K562 (cell line): Measurements from ENCODE around the gene CYP11A1. TPM values are rescaled to one million over a fixed set of nuclear protein-coding genes. Genes with fewer than 3 reads are reported as not detected.

Experiments
- CBX1 ChIP-seq: sonication (generic); IDR thresholded peaks from 2 replicates; pipeline ENCODE4 v1.6.1; 2016; ENCODE audit warnings: antibody characterized with exemption, low read depth, mild to moderate bottlenecking
- CEBPG ChIP-seq, 3 experiments: fragments of 200-800 bp in 1 of 3; sonication (Bioruptor generic) in 1 of 3; sonication (generic) in 1 of 3; formaldehyde crosslinking in 1 of 3; IDR thresholded peaks in 2 of 3; conservative IDR thresholded peaks in 1 of 3; 2 replicates each; pipeline versions ENCODE4 v1.6.1 to v1.8.0; 2016 to 2022; ENCODE audit warnings: missing compliant biosample characterization in 2 of 3, missing genetic modification characterization in 2 of 3, mild to moderate bottlenecking in 1 of 3, missing genetic modification reagents in 1 of 3
- EHMT2 ChIP-seq: fragments of 450-650 bp; IDR thresholded peaks from 2 replicates; pipeline ENCODE4 v1.6.1; 2018; ENCODE audit warnings: antibody characterized with exemption
- HDAC3 ChIP-seq: fragments of 450-650 bp; IDR thresholded peaks from 2 replicates; pipeline ENCODE4 v1.6.1; 2018; ENCODE audit warnings: borderline replicate concordance, mild to moderate bottlenecking, moderate library complexity; ENCODE audit not compliant: partially characterized antibody
- IFI16 ChIP-seq: fragments of 250-450 bp; sonication (Bioruptor Pico); IDR thresholded peaks from 2 replicates; pipeline ENCODE4 v2.1.2; 2022; ENCODE audit warnings: mild to moderate bottlenecking, inconsistent platforms
- IRF1 ChIP-seq: sonication (generic); formaldehyde crosslinking; IDR thresholded peaks from 2 replicates; pipeline ENCODE4 v1.8.0; 2022; ENCODE audit warnings: missing genetic modification reagents, mild to moderate bottlenecking, borderline replicate concordance
- MEF2A ChIP-seq: IDR thresholded peaks from 2 replicates; pipeline ENCODE4 v1.6.1; 2011; ENCODE audit warnings: low read depth, mild to moderate bottlenecking, low read length, moderate library complexity; ENCODE audit not compliant: control insufficient read depth
- NUFIP1 ChIP-seq: fragments of 450-650 bp; IDR thresholded peaks from 2 replicates; pipeline ENCODE4 v1.6.1; 2018; ENCODE audit not compliant: partially characterized antibody
- PML ChIP-seq: IDR thresholded peaks from 2 replicates; pipeline ENCODE4 v1.6.1; 2012; ENCODE audit warnings: low read length, inconsistent platforms
- SOX6 ChIP-seq: fragments of 450-650 bp; IDR thresholded peaks from 2 replicates; pipeline ENCODE4 v1.6.1; 2014; ENCODE audit warnings: mild to moderate bottlenecking
- TAF1 ChIP-seq: IDR thresholded peaks from 2 replicates; pipeline ENCODE4 v1.6.1; 2011; ENCODE audit warnings: mild to moderate bottlenecking, low read length, moderate library complexity; ENCODE audit not compliant: insufficient read depth, control insufficient read depth, severe bottlenecking; ENCODE audit errors: extremely low read depth
- TGIF2 ChIP-seq: sonication (generic); formaldehyde crosslinking; IDR thresholded peaks from 2 replicates; pipeline ENCODE4 v1.8.1; 2022; ENCODE audit warnings: mild to moderate bottlenecking, missing genetic modification reagents, moderate library complexity
- THRAP3 ChIP-seq: fragments of 450-650 bp; IDR thresholded peaks from 2 replicates; pipeline ENCODE4 v1.6.1; 2016; ENCODE audit warnings: mild to moderate bottlenecking, inconsistent platforms, borderline replicate concordance
- TOE1 ChIP-seq, 2 experiments: fragments of 450-650 bp in 1 of 2; sonication (generic) in 1 of 2; formaldehyde crosslinking in 1 of 2; IDR thresholded peaks; 2 replicates each; pipeline versions ENCODE4 v1.7.1 to v1.8.0; 2016 to 2022; ENCODE audit warnings: borderline replicate concordance in 2 of 2, mild to moderate bottlenecking in 2 of 2, antibody characterized with exemption in 1 of 2, inconsistent platforms in 1 of 2, low read depth in 1 of 2, missing genetic modification reagents in 1 of 2, moderate library complexity in 1 of 2
- ZBED1 ChIP-seq: IDR thresholded peaks from 2 replicates; pipeline ENCODE4 v1.6.1; 2014
- ZNF76 ChIP-seq: fragments of 250-450 bp; sonication (Bioruptor Pico); IDR thresholded peaks from 2 replicates; pipeline ENCODE4 v1.4.0; 2020; ENCODE audit warnings: mild to moderate bottlenecking, moderate library complexity, borderline replicate concordance
- polyA plus RNA-seq, 8 experiments: library from polyadenylated mRNA; depleted of rRNA in 4 of 8; stranded (reverse) in 5 of 8; unstranded in 3 of 8; fragments of >200 nt; fragmentation: Nextera tagmentation in 2 of 8; fragmentation: Illumina TruSeq in 1 of 8; extraction: Ambion mirVana in 2 of 8; extraction: Trizol in 1 of 8; gene quantifications; 2 replicates each; pipeline versions ENCODE4 v1.2.1 to v1.2.3, GENCODE V29; 2011 to 2014; ENCODE audit warnings: inconsistent platforms in 1 of 8, missing spikeins in 1 of 8
- total RNA-seq, 7 experiments: library from RNA; depleted of rRNA in 6 of 7; stranded (reverse); fragments of >200 nt in 6 of 7; fragmentation: Illumina TruSeq in 2 of 7; extraction: Trizol in 2 of 7; gene quantifications; 2 replicates each; pipeline versions ENCODE4 v1.2.1 to v1.2.3, GENCODE V29; 2011 to 2021; ENCODE audit warnings: low replicate concordance in 1 of 7
- TF ChIP-seq, protein P1 (sequence below): fragments of 450-650 bp; IDR thresholded peaks from 2 replicates; pipeline ENCODE4 v1.6.1; 2017; ENCODE audit warnings: antibody characterized with exemption
- TF ChIP-seq, protein P2 (sequence below): sonication (generic); formaldehyde crosslinking; IDR thresholded peaks from 2 replicates; pipeline ENCODE4 v1.9.0; 2022; ENCODE audit warnings: mild to moderate bottlenecking, missing genetic modification reagents
- TF ChIP-seq, protein P3 (sequence below), 2 experiments: fragments of 450-650 bp in 1 of 2; sonication (generic) in 1 of 2; formaldehyde crosslinking in 1 of 2; IDR thresholded peaks in 1 of 2; conservative IDR thresholded peaks in 1 of 2; 2 replicates each; pipeline versions ENCODE4 v1.6.1 to v1.8.1; 2016 to 2023; ENCODE audit warnings: mild to moderate bottlenecking in 2 of 2, moderate library complexity in 2 of 2, inconsistent platforms in 1 of 2, missing genetic modification reagents in 1 of 2
- TF ChIP-seq, protein P4 (sequence below): fragments of 450-650 bp; formaldehyde crosslinking; IDR thresholded peaks from 2 replicates; pipeline ENCODE4 v1.4.0; 2020; ENCODE audit warnings: mild to moderate bottlenecking

Gene CYP11A1
- total and polyA plus RNA-seq, 9 of the 15 experiments (the other 6 are each of a cell fraction or from before 2014, with no cell fraction given) = 0.06 to 0.24 (median 0.10) TPM; not detected in 4

GRCh38 chr15:74389241-74390048 is 22.0 kb upstream of the CYP11A1 start (continued):
- TF ChIP-seq, protein P1, sequence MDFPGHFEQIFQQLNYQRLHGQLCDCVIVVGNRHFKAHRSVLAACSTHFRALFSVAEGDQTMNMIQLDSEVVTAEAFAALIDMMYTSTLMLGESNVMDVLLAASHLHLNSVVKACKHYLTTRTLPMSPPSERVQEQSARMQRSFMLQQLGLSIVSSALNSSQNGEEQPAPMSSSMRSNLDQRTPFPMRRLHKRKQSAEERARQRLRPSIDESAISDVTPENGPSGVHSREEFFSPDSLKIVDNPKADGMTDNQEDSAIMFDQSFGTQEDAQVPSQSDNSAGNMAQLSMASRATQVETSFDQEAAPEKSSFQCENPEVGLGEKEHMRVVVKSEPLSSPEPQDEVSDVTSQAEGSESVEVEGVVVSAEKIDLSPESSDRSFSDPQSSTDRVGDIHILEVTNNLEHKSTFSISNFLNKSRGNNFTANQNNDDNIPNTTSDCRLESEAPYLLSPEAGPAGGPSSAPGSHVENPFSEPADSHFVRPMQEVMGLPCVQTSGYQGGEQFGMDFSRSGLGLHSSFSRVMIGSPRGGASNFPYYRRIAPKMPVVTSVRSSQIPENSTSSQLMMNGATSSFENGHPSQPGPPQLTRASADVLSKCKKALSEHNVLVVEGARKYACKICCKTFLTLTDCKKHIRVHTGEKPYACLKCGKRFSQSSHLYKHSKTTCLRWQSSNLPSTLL = no peak
- TF ChIP-seq THRAP3 (no peak), MEF2A (peak; percentile 48; the same call in 1 of the 2 replicates), NUFIP1 (peak; percentile 75), IFI16 (CRISPR knock-in tag) (peak; percentile 67; the same call in 1 of the 2 replicates), EHMT2 (no peak), TGIF2 (CRISPR knock-in tag) (no peak), TOE1 (IDR thresholded peaks at IDR 0.05; ENCODE audit: borderline replicate concordance) (peak; percentile 75; the same call in 1 of the 2 replicates), TOE1 (CRISPR knock-in tag; IDR thresholded peaks at IDR 0.05; ENCODE audit: borderline replicate concordance, low read depth) (no peak), TAF1 (peak; percentile 48), CBX1 (peak; percentile 74), HDAC3 (no peak), ZNF76 (peak; percentile 90), CEBPG (CRISPR knock-in tag; IDR thresholded peaks at IDR 0.05) (peak; percentile 58), CEBPG (tag; conservative IDR thresholded peaks at IDR 0.05 in 1 of 2, IDR thresholded peaks at IDR 0.05 in 1 of 2) (peak; percentile 58 to 69; a peak in 3 of 4 replicates), IRF1 (no peak), ZBED1 (peak; percentile 94; the same call in 1 of the 2 replicates), PML (peak; percentile 99), SOX6 (peak; percentile 99)
- TF ChIP-seq, protein P2, sequence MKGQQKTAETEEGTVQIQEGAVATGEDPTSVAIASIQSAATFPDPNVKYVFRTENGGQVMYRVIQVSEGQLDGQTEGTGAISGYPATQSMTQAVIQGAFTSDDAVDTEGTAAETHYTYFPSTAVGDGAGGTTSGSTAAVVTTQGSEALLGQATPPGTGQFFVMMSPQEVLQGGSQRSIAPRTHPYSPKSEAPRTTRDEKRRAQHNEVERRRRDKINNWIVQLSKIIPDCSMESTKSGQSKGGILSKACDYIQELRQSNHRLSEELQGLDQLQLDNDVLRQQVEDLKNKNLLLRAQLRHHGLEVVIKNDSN (CRISPR knock-in tag) = no peak
- TF ChIP-seq, protein P3, sequence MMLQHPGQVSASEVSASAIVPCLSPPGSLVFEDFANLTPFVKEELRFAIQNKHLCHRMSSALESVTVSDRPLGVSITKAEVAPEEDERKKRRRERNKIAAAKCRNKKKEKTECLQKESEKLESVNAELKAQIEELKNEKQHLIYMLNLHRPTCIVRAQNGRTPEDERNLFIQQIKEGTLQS (IDR thresholded peaks at IDR 0.05) = peak; percentile 61; the same call in 1 of the 2 replicates
- TF ChIP-seq, protein P3 (CRISPR knock-in tag; conservative IDR thresholded peaks at IDR 0.05) = 0 out of 2 replicates have a peak, but pooled peaks have one; percentile 15
- TF ChIP-seq, protein P4, sequence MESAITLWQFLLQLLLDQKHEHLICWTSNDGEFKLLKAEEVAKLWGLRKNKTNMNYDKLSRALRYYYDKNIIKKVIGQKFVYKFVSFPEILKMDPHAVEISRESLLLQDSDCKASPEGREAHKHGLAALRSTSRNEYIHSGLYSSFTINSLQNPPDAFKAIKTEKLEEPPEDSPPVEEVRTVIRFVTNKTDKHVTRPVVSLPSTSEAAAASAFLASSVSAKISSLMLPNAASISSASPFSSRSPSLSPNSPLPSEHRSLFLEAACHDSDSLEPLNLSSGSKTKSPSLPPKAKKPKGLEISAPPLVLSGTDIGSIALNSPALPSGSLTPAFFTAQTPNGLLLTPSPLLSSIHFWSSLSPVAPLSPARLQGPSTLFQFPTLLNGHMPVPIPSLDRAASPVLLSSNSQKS (CRISPR knock-in tag) = no peak
